Measurements from ENCODE around the gene SCN1B.

Gene SCN1B

GRCh38 chr19:35053667-35054293, 23.5 kb downstream of the SCN1B start:
- DNase-seq (ENCODE audit: low spot score), result no peak

- DNase-seq (ENCODE audit: low spot score), result no peak
Measured at GRCh38 chr19:35054626-35055025, 24.4 kb downstream of the SCN1B start.

GRCh38 chr19:35055715-35056179, 25.5 kb downstream of the SCN1B start:
- no peak for DNase-seq (ENCODE audit: low spot score)

- DNase-seq (ENCODE audit: low spot score), result no peak
Measured at GRCh38 chr19:35056513-35057063, 26.3 kb downstream of the SCN1B start.

GRCh38 chr19:35058370-35058769, 28.1 kb downstream of the SCN1B start:
- DNase-seq (ENCODE audit: low spot score), result no peak

GRCh38 chr19:35059006-35059798, 28.9 kb downstream of the SCN1B start:
- peak; percentile 44 for DNase-seq (ENCODE audit: low spot score)

- no peak for DNase-seq (ENCODE audit: low spot score)
Measured at GRCh38 chr19:35059799-35060091, 29.5 kb downstream of the SCN1B start.

GRCh38 chr19:35060160-35060855, 30.0 kb downstream of the SCN1B start:
- peak; percentile 41 for DNase-seq (ENCODE audit: low spot score)

GRCh38 chr19:35061583-35062373, 31.5 kb downstream of the SCN1B start:
- DNase-seq (ENCODE audit: low spot score), result no peak

GRCh38 chr19:35062942-35063341, 32.7 kb downstream of the SCN1B start:
- no peak for DNase-seq (ENCODE audit: low spot score)

GRCh38 chr19:35063940-35064818, 33.9 kb downstream of the SCN1B start:
- no peak for DNase-seq (ENCODE audit: low spot score)

- DNase-seq (ENCODE audit: low spot score), result no peak
Measured at GRCh38 chr19:35065574-35065973, 35.3 kb downstream of the SCN1B start.

GRCh38 chr19:35066121-35066520, 35.9 kb downstream of the SCN1B start:
- no peak for DNase-seq (ENCODE audit: low spot score)

- peak; percentile 90 for DNase-seq (ENCODE audit: low spot score)
Measured at GRCh38 chr19:35066691-35067563, 36.7 kb downstream of the SCN1B start.

- DNase-seq (ENCODE audit: low spot score), result no peak
Measured at GRCh38 chr19:35068941-35069634, 38.8 kb downstream of the SCN1B start.

- DNase-seq (ENCODE audit: low spot score), result no peak
Measured at GRCh38 chr19:35069696-35070095, 39.4 kb downstream of the SCN1B start.

GRCh38 chr19:35070471-35070870, 40.2 kb downstream of the SCN1B start:
- no peak for DNase-seq (ENCODE audit: low spot score)

- no peak for DNase-seq (ENCODE audit: low spot score)
Measured at GRCh38 chr19:35073516-35073915, 43.2 kb downstream of the SCN1B start.

- DNase-seq (ENCODE audit: low spot score), result no peak
Measured at GRCh38 chr19:35073941-35074340, 43.7 kb downstream of the SCN1B start.
